NK-92 (cell line): Measurements from ENCODE around the gene PTGES2.
A peak's percentile ranks its signal among the peaks of the same experiment; 100 is the strongest.
"Not testable (repeated sequence)": the region's sequence is repeated elsewhere in the genome, so short reads cannot be mapped to it uniquely, and the experiment has no call there.

Source experiments
- DNase-seq: peaks from one replicate; lab custom pipeline; 2025; ENCODE audit not compliant: unreplicated experiment; lab: John Stamatoyannopoulos, UW

Gene PTGES2

GRCh38 chr9:128120741-128121465, 6.6 kb downstream of the PTGES2 start:
- no peak for DNase-seq

DNA sequence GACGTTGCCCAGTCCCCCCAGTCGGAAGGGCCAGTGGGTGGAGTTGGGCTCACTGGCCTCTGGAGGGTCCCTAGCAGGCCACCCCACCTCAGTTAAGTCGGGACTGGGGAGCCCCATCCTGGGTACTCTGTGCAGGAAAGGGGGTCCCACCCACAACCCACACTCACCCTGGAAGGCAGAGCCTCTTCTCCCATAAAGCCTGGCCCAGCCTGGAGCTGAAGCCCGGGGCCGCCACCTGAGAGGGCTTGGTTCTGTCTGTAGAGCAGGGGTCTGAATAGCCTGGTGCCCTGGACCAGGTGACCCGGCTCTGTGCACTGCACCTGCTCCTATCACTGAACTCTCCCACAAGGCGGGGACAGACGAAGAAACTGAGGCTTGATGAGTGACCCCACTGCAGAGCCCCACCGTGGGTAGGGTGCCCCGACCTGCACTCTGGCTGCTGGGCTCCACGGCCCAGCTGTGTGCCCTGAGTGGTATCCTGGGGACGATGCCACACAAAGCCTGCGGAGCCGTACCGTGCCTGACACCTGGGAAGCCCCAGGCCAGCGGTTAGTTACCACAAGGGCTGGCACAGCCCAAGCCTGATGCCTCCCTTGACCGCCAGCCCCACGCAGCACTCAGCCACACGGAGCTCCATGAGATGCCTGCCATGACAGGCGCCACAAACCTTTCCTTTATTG, 7.3 kb downstream of the PTGES2 start:
- no peak for DNase-seq

- no peak for DNase-seq
These were observed 8.4 kb downstream of the PTGES2 start for GRCh38 chr9:128118971-128119665.

GRCh38 chr9:128118472-128118857, 9.1 kb downstream of the PTGES2 start:
- DNase-seq = no peak

DNA sequence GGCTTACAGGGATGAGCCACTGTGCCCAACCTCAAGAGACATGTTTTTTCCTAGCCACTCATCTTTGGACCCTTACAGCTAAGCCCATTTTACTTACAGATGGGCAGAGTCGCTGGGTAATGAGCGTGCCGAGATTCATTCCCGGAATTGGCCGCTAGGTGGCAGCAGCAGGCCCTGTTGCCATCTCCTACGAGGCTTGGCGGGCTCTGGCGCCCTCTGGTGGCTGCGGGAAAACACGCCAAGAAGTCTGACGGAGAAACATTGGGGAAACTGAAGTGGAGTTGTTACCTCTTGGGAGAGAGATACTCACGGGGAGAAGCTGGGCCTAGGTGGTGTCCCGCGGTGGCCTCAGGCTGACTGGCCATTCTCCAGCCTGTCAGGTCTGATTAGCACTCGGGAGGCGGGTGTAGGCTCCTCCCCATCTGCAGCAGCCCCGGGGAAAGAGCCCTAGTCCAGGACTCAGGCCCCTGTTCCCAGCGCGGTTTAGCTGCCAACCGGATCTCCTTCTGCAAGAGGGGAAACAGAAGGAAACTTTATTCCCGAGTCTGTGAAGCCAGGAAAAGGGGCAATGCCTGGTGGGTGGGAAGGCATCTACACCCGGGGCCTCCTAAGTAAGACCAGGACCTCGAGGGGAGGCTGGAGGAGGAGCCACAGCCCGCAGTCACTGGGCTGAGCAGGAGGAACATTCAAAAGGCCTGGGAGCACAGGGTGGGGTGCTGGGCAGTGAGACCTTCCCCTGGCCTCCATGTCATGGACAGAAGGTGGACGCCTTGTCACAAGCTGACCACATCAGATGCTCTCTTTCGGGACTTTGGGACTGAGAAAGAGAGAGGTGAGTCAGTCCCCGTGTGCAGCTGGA, 9.7 kb downstream of the PTGES2 start:
- peak; percentile 74 for DNase-seq

DNA sequence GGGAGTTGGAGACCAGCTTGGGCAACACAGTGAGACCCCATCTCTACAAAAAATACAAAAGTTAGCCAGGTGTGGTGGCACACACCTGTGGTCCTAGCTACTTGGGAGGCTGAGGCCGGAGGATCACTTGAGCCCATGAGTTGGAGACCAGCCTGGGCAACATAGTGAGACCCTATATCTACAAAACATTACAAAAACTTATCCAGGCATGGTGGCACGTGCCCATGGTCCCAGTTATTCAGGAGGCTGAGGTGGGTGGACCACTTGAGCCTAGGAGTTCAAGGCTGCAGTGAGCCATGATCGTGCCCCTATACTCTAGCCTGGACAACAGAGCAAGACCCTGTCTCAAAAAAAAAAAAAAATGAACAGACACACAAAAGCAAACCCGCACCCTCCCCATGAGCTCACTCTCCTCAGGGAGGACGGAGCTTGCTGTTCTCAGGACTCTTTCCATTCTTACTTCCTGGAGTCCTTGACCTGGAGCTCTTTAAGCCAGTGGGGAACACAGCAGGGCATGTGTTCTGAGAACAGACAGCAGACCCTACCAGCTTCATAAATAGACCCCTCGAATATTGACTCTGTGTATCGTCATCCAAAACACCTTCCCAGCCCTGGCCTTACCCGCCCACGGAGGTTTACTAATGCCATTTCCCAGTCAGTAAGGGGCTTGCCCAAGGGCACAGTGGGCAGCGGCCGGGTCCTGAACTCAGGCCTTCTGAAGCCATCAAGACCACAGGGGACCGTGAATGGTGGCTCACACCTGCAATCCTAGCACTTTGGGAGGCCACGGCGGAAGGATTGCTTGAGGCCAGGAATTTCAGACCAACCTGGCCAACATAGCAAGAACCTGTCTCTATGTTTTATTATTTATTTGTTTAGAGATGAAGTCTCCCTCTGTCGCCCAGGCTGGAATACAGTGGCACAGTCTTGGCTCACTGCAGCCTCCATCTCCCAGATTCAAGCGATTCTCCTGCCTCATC, 11.1 kb downstream of the PTGES2 start:
- no peak for DNase-seq

DNA sequence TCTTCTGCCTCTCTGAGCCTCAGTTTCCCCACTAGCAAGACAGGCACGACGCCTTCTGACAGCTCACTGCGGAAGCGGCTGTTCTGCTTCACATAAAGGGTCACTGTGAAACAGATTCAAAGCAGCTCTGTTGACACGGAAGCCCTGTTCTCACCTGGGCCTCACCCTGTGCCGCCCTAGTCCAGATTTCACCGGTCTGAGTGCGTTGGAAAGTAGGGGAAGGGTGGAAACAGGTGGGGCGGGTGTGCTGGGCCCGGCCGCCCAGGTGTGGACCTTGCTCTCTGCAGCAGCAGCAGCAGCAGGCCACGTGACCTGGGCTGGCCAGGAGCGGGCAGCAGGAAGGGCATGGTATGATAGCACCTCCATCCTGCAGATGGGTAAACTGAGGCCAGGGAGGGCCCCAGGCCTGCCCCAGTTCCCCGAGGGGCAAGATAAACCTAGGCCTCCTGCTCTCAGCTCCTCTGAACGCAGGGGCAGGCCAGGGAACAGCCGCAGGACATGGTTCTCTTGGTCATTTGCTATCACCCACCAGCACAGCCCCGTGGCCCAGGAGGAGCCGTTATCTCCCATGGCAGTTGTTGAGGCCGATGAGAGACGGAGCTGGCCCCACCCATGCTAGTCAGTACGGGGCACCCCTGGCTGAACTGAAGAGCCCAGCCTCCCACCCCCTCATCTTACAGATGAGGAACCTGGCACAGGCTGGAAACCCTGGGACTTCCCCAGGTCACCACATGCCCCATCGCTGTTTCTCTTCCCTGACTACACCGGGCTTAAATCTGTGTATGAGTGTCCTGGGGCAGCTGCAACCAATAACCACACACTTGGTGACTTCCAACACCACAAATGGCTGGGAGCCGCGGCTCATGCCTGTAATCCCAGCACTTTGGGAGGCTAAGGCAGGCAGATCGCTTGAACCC, 12.1 kb downstream of the PTGES2 start:
- no peak for DNase-seq

DNA sequence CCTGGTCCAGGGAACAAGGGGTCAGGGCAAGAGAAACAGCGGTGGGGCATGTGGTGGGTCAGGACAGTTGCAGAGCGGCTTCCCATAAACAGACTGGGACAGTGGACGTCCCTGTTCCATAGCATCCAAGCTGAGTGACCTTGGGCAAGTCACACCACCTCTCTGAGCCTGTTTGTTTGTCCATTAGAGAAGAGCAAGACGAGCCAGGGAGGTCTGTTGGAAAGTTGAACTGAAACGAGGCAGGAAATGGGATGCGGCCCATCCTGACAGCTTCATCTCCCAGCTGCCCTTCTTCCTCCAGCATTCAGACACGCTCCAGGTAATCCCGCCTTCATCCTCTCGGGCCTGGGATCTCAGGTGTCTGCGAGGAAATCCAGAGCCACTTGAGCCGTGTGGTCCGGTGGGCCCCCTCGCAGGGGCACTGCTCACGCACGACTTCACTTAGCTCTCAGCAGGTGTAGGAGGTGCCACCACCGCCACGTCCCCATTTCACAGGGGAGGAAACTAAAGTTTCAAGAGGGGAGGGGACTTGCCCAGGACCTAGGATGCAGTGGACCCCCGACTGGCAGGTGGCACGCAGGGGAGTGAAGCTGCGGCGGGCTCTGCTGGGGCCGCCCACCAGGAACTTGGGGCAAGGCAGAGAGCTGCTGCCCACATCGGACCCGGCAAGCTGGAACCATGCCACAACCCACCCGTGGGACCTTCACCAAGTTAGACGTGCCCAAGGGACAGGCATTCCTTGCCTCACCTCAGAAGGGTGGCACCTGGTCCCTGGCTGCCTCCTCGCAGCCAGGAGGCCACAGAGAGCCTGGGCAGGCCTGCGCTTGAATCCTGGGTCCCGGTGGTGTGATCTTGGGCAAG, 13.0 kb downstream of the PTGES2 start:
- no peak for DNase-seq

GRCh38 chr9:128113526-128114325, 13.8 kb downstream of the PTGES2 start:
- DNase-seq = no peak

GRCh38 chr9:128111726-128112125, 15.8 kb downstream of the PTGES2 start:
- not testable (repeated sequence) for DNase-seq

DNA sequence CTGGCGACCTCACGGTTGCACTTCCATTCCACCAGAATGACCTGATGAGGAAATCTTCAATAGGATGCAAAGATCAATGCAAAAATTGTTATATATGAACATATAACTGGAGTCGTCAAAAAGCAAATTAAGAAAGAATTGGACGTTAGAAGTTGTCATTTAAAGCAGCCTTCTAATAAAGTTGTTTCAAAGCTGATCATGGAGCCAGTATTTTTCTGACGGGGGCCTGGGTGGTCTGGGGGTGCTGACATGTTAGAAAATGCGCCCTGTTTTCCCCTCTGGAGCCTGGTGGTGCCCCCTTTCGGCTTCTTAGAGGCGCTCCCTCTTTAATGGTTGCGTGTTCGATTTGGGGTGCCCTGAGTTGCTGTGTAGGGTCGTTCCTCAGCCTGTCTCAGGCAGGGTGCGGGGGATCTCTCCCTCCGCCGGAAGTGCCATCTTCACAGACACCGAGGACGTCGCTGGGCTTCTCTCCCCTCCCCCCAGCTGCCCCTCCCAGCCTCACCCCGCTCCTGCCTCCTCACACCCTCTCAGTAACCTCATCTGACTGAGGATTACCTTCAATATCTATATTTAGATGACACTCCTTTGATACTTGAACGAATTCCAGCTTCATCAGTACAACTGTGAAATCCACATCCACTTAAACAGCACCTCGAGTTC, 18.3 kb downstream of the PTGES2 start:
- DNase-seq = no peak

GRCh38 chr9:128108269-128109049, 19.1 kb downstream of the PTGES2 start:
- no peak for DNase-seq

DNA sequence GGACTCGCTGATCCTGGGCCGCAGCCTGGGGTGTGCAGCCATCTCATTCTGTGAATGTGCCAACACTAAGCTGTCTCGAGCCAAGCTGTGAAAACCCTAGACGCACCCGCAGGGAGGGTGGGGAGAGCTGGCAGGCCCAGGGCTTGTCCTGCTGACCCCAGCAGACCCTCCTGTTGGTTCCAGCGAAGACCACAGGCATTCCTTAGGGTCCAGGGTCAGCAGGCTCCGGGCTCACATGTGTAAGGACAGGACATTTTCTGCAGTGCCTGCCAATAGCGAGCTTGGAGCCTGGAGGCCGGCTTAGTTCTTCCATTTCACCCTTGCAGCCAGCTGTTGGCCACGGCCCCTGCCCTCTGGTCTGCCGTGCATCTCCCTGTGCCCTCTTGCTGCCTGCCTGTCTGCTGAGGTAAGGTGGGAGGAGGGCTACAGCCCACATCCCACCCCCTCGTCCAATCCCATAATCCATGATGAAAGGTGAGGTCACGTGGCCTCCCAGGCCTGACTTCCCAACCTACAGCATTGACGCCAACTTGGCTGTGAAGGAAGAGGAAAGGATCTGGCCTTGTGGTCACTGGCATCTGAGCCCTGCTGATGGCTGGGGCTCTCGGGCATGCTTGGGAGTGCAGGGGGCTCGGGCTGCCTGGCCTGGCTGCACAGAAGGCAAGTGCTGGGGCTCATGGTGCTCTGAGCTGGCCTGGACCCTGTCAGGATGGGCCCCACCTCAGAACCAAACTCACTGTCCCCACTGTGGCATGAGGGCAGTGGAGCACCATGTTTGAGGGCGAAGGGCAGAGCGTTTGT, 19.9 kb downstream of the PTGES2 start:
- no peak for DNase-seq

DNA sequence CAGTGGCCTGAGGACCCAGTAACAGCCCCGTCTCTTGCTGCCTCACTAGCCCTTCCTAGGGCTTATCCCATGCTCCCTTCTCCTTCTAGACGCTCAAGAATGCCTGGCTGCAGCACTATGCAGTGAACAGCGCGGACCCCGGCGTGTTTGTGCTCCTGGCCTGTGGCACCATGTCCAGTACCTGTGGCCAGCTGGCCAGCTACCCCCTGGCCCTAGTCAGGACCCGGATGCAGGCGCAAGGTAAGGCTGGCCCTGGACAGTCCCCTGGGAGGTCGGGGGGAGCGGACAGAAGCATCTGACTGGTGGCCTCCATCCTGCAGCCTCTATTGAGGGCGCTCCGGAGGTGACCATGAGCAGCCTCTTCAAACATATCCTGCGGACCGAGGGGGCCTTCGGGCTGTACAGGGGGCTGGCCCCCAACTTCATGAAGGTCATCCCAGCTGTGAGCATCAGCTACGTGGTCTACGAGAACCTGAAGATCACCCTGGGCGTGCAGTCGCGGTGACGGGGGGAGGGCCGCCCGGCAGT, 20.5 kb downstream of the PTGES2 start:
- no peak for DNase-seq
